Keratinocyte (primary cell): ENCODE measurements around the gene GPR146. TPM values are rescaled to one million over a fixed set of nuclear protein-coding genes. Genes with fewer than 3 reads are reported as not detected.

ENCODE experiments used
- DNase-seq: peaks from one replicate; pipeline ENCODE4 v3.0.0-alpha.2; 2011; ENCODE audit warnings: low read depth, missing footprints, low spot score
- FAIRE-seq: peaks from 2 replicates; lab custom pipeline; 2011; peaks lifted over from hg19 to GRCh38; lab: Jason Lieb, UNC
- H2AFZ ChIP-seq: 2 replicates; pipeline ENCODE4 v1.6.0; 2012; ENCODE audit warnings: low read length, control low read depth, inconsistent platforms; ENCODE audit not compliant: control insufficient read depth
- H3K27ac ChIP-seq: 2 replicates; pipeline ENCODE4 v1.5.1; 2011; ENCODE audit warnings: low read length; ENCODE audit not compliant: control insufficient read depth, insufficient read depth
- H3K27me3 ChIP-seq: 3 replicates; pipeline ENCODE4 v1.6.0; 2011; ENCODE audit warnings: low read length; ENCODE audit not compliant: control insufficient read depth, insufficient read depth; ENCODE audit errors: extremely low read depth
- H3K36me3 ChIP-seq, 2 experiments: 2 replicates in 1 of 2; 3 replicates in 1 of 2; pipeline ENCODE4 v1.5.1; 2011; ENCODE audit warnings: low read length in 2 of 2, mild to moderate bottlenecking in 1 of 2; ENCODE audit not compliant: control insufficient read depth in 2 of 2, insufficient read depth in 2 of 2; ENCODE audit errors: extremely low read depth in 1 of 2
- H3K4me1 ChIP-seq: 3 replicates; pipeline ENCODE4 v1.5.1; 2011; ENCODE audit warnings: low read length; ENCODE audit not compliant: control insufficient read depth, insufficient read depth; ENCODE audit errors: extremely low read depth
- H3K4me2 ChIP-seq: 3 replicates; pipeline ENCODE4 v1.6.0; 2011; ENCODE audit warnings: low read depth, low read length; ENCODE audit not compliant: control insufficient read depth, insufficient read depth; ENCODE audit errors: extremely low read depth
- H3K4me3 ChIP-seq, 3 experiments: fragments of 200-600 bp in 1 of 3; sonication (generic) in 1 of 3; 2 replicates in 2 of 3; 3 replicates in 1 of 3; pipeline ENCODE4 v1.5.1; 2011 to 2016; ENCODE audit warnings: low read length in 3 of 3, mild to moderate bottlenecking in 3 of 3, control low read depth in 2 of 3, inconsistent platforms in 1 of 3, low read depth in 1 of 3, mixed read lengths in 1 of 3, mixed run types in 1 of 3, moderate library complexity in 1 of 3; ENCODE audit not compliant: control insufficient read depth in 2 of 3, insufficient read depth in 2 of 3; ENCODE audit errors: extremely low read depth in 1 of 3
- H3K79me2 ChIP-seq: 2 replicates; pipeline ENCODE4 v1.6.0; 2012; ENCODE audit warnings: low read length; ENCODE audit not compliant: control insufficient read depth, insufficient read depth
- H3K9ac ChIP-seq: 3 replicates; pipeline ENCODE4 v1.6.0; 2011; ENCODE audit warnings: low read length; ENCODE audit not compliant: control insufficient read depth, insufficient read depth; ENCODE audit errors: extremely low read depth
- H3K9me1 ChIP-seq: 3 replicates; pipeline ENCODE4 v1.6.0; 2011; ENCODE audit warnings: low read length; ENCODE audit not compliant: control insufficient read depth, insufficient read depth; ENCODE audit errors: extremely low read depth
- H3K9me3 ChIP-seq: 2 replicates; pipeline ENCODE4 v1.5.1; 2012; ENCODE audit warnings: low read depth, low read length; ENCODE audit not compliant: control insufficient read depth
- H4K20me1 ChIP-seq: 3 replicates; pipeline ENCODE4 v1.6.0; 2011; ENCODE audit warnings: low read length; ENCODE audit not compliant: control insufficient read depth, insufficient read depth; ENCODE audit errors: extremely low read depth
- CTCF ChIP-seq, 3 experiments: IDR thresholded peaks in 1 of 3; conservative IDR thresholded peaks in 1 of 3; optimal IDR thresholded peaks in 1 of 3; 2 replicates in 2 of 3; 3 replicates in 1 of 3; pipeline versions ENCODE3 to v1.5.1; 2011; ENCODE audit warnings: low read length in 3 of 3, mild to moderate bottlenecking in 3 of 3, moderate library complexity in 2 of 3, control low read depth in 1 of 3, inconsistent platforms in 1 of 3; ENCODE audit not compliant: insufficient read depth in 2 of 3; ENCODE audit errors: extremely low read depth in 1 of 3
- EZH2 ChIP-seq: IDR thresholded peaks from one replicate; pipeline ENCODE4 v1.6.1; 2012; ENCODE audit warnings: inconsistent platforms, mild to moderate bottlenecking, low read length, moderate library complexity
- dilution Hi-C: fragments of 300-500 bp; cut with MboI; formaldehyde crosslinking; loops from one replicate; pipeline ENCODE4 v1.7.0; 2020; ENCODE audit warnings: low sequenced_read_pairs; ENCODE audit not compliant: extremely low pct_ligation_motif_present
- polyA plus RNA-seq, 5 experiments: library from polyadenylated mRNA; depleted of rRNA in 3 of 5; stranded (reverse) in 3 of 5; stranded (forward) in 1 of 5; unstranded in 1 of 5; fragments of >200 nt; gene quantifications; 1 replicate in 1 of 5; 2 replicates in 3 of 5; 3 replicates in 1 of 5; pipeline versions ENCODE4 v1.2.1 to v1.2.3, GENCODE V29; 2011 to 2012; ENCODE audit warnings: missing spikeins in 2 of 5, low read depth in 1 of 5, low replicate concordance in 1 of 5

The GPR146 gene
- polyA plus RNA-seq, 1 donor (not counting 4 experiments of a cell fraction or from before 2014, with no cell fraction given), result 0.13 TPM

DNA sequence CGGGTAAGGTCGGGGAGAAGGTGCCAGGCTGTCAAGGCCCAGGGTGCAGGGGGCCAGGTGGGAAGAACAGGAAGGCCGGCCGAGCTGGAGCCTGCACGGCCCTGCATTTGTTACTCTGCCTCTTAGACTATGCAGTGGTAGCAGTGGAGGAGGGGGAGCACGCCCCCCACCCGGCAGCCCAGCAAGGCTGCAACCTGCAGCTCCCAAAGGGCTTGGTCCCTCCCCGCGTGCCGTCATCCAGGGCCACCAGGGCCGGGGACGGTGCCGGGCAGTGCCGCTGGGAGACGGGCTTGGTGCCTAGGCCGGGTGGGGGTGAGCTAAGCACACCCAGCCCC is 36.5 kb downstream of the GPR146 start:
- Histone ChIP-seq H3K9ac (no peak overlapping the region), H4K20me1 (peaks cover 9% of the 10 kb centered on the region), H3K4me3 (no peak overlapping the region), H3K4me1 (peaks cover 15% of the 10 kb centered on the region), H3K79me2 (no peaks in the 10 kb centered on the region), H3K4me2 (no peak overlapping the region), H3K27me3 (no peaks in the 10 kb centered on the region), H2AFZ (no peak overlapping the region), H3K36me3 (no peaks in the 10 kb centered on the region), H3K27ac (no peak overlapping the region), H3K9me1 (peaks cover 3% of the 10 kb centered on the region), H3K9me3 (no peaks in the 10 kb centered on the region)
- TF ChIP-seq EZH2 (no peak), CTCF (optimal IDR thresholded peaks at IDR 0.05 in 1 of 3, IDR thresholded peaks at IDR 0.05 in 1 of 3, conservative IDR thresholded peaks at IDR 0.05 in 1 of 3; ENCODE audit: extremely low read depth in 1 of 3, insufficient read depth in 2 of 3, low read length in 3 of 3) (no peak)
- DNase-seq (no peak), FAIRE-seq (no peak)
- dilution Hi-C loops, result no loop called here

GRCh38 chr7:1081336-1081735 is 37.0 kb downstream of the GPR146 start:
- no peak for FAIRE-seq
- Histone ChIP-seq H4K20me1 (peaks cover 4% of the 10 kb centered on the region), H3K36me3 (no peaks in the 10 kb centered on the region), H3K27ac (no peak overlapping the region), H3K9me3 (no peaks in the 10 kb centered on the region), H2AFZ (no peak overlapping the region), H3K4me1 (peaks cover 11% of the 10 kb centered on the region), H3K4me2 (no peak overlapping the region), H3K79me2 (no peaks in the 10 kb centered on the region), H3K4me3 (no peak overlapping the region), H3K9ac (no peak overlapping the region), H3K9me1 (no peaks in the 10 kb centered on the region), H3K27me3 (no peaks in the 10 kb centered on the region)
- TF ChIP-seq EZH2 (no peak), CTCF (optimal IDR thresholded peaks at IDR 0.05 in 1 of 3, IDR thresholded peaks at IDR 0.05 in 1 of 3, conservative IDR thresholded peaks at IDR 0.05 in 1 of 3; ENCODE audit: extremely low read depth in 1 of 3, insufficient read depth in 2 of 3, low read length in 3 of 3) (no peak)
- DNase-seq, result no peak
- dilution Hi-C loops, result no loop called here
